COLO829 (cell line): ENCODE results near the gene FASN.

Source experiments
- DNase-seq: peaks from one replicate; pipeline ENCODE4 v3.0.0; 2012; ENCODE audit warnings: low spot score

The FASN gene

DNA sequence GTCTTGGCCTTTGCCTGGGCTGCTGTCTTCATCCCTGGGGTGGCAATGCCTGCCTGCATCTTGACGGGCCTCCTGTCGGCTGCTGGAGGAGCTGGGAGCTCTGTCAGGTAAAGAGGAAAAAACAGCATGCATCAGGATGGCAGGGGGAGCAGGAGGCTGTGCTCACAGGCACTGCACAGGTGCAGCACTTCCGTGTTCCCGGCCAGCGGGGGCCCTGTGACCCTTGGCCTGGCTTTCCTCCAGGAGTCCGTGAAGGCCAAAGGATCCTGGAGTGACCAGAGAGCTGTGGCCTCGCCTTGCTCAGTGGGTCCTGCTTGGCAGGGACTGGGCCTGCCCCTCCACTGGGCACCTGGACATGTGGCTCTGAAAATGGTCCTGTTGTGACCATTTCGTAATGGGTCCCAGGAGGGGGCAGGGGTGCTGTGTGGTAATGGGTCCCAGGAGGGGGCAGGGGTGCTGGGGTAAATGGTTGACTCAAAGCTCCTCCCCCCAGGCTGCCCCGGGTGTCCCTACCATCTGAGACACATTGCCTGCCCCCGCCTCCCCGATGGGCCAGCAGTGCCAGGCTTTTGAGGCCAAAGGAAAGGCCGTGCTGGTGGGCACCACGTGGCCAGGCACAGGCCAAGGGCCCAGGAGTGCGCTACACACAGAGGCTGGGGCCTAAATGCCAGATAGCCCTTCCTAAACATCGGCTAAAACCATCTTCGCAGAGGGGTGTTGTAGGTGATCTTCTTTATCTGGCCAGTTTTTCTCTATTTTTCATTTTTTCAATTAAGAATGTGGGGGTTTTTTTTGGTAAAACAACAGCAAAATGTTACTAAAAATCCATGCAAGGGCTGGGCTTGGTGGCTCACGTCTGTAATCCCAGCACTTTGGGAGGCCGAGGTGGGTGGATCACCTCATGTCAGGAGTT lies 4.0 kb upstream of the FASN start:
- no peak for DNase-seq

DNA sequence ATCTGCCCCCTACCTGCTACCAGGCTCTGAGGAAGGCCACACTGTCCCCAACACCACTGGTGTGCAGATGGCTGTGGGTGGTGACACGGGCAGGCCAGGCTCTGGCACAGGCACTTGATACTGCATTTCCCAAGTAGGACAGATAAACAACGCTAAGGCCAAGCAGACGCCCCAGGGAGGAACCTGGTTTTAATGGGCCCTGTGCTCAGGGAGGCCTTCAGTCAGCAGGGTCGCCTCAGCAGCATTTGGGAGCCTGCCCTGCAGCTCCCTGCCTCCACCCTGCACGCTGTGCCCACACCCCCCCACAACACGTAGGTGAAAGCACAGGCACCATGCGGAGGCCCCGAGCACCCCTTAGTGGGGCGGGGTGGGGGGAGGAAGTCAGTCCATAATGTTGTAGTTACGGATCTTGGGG lies 3.3 kb upstream of the FASN start:
- no peak for DNase-seq

- no peak for DNase-seq
Measured at GRCh38 chr17:82100502-82101298, 2.7 kb upstream of the FASN start.

DNA sequence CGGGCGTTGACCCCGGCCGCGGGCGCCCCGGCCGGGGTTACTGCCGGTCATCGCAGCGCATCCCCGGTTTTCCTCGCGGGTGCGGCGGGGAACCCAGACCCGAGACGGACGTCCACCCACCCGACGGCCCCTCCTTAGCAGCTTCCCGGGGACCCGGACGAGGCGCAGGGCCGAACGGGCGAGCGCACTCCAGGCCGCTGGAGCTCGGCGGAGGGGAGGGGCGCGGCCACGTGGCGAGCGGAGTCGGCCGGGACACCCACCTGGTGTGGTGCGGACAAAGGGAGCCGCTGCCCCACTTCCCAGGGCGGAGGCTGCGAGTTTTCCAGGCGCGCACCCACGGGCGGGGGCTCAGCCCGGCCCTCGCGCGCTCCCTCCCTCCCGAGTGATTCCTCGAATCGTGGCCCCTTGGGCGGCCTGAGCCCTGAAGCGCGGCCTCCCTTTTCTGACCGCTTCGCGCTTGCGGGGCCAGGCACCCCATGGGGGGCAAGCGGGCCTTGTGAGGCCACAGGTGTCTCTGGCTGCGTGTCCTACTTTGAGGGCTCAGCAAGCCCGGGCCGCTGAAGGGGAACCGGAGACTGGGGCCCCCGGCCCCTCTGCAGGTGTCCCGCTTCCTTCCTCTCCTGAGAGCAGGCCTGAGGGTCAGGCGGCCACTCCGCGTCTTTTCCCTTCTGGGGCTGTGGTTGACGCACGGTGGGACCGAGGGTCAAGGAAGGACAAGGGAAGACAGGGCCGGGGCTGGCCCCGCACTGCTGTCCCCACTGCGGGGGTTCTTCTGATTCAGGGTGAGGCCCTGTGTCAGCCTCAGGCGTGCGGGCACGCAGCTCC lies 1.1 kb upstream of the FASN start:
- no peak for DNase-seq

DNA sequence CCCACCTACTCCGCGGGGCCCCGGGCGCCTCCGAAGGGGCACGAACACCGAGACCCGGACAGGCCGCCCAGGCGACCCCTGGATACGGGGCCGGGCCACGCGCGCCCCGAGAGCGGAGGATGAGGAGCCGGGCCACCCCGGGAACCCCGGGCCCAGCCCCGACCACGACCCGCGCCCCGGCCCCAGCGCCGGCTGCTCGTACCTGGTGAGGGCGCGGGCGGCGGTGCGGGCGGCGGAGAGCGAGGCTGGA lies 192 bp downstream of the FASN start:
- DNase-seq, result no peak

DNA sequence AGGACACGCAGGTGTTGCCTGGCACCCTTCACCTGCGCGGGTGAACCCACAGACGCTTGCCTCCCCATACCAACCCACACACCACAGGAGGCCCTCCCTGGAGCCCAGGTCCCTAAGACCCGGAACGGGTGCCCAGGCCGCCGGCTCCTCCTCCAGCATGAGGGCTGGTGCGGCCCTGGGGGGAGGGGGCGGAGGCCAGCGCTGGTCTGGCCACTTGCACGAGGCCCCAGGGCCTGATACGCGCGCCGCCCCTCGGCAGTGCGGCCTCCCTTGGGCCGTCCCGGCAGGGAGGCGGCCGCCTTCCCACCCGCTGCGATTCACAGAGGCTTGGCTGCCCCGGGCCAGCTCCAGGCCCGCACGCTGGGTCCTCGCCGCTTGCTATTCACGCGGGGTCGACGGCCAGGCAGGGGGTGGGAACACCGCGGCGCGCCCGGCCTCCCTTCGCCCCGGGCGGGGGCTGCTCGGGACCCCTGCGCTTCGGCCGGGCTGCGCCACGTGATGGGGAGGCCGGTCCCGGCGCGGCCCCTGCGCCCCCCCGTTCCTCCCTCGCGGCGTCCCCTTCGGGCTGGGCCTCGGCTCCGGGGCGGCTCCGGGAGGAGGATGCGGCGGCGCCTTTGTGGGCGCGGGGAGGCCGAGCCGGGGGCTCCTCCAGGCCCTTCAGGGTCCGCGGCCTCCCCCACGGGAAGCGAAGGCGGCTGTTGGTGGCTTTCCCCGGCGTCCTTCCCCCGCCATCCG lies 685 bp downstream of the FASN start:
- DNase-seq, result no peak

- DNase-seq, result no peak
Measured at GRCh38 chr17:82096709-82097183, 1.3 kb downstream of the FASN start.

- no peak for DNase-seq
Measured at GRCh38 chr17:82095777-82096708, 2.0 kb downstream of the FASN start.

DNA sequence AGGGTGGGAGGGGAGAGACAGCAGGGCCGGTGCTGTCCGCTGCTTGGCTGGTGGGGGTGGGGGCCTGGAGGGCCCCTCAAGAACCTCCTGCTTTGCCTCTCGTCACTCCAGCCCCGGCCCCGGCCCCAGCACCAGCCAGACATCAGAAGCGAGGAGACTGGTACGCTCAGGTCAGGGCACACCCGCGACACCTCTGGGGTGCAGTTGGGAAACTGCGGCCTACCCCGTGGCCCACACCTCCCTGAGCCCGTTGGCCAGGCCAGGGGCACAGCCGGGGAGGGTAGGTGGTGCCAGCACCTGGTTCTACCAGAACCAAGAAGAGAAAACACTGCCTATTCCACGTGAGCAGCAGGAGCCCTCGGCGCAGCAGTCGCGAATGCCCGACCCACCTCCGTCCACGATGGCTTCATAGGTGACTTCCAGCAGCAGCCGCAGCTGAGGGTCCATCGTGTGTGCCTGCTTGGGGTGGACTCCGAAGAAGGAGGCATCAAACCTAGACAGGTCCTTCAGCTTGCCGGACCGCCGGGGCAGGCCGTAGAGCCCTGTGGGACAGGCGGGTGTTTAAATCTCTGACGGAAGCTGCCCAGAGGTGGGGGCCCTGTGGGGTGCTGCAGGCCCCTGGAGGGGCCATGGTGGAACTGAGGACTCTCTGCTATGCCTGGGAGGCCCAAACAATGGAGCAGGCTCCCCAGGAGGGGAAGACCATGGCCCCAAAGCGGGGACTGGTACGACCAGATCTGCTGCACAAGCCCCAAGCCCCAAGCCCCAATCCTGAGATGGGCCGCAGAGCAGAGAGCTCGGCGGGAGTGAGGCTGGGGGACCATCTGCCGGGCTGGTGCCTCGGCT lies 2.9 kb downstream of the FASN start:
- no peak for DNase-seq

- no peak for DNase-seq
Measured at GRCh38 chr17:82092995-82093751, 4.9 kb downstream of the FASN start.

DNA sequence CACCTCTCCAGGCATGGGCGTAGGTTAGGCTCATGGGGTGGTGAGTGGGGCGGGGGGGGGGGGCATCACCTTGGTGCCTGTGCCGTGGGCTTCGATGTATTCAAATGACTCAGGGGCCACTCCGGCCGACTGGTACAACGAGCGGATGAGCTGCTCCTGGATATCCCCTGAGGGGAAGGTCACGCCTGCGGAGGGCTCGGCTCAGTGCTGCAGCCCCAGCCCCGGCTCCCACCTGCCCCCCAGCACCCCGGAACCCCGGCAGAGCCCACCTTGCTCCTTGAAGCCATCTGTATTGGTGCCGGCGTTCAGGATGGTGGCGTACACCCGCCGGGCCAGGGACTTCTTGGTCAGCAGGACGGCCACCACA lies 5.4 kb downstream of the FASN start:
- DNase-seq, result no peak

- no peak for DNase-seq
Measured at GRCh38 chr17:82092094-82092586, 5.9 kb downstream of the FASN start.

DNA sequence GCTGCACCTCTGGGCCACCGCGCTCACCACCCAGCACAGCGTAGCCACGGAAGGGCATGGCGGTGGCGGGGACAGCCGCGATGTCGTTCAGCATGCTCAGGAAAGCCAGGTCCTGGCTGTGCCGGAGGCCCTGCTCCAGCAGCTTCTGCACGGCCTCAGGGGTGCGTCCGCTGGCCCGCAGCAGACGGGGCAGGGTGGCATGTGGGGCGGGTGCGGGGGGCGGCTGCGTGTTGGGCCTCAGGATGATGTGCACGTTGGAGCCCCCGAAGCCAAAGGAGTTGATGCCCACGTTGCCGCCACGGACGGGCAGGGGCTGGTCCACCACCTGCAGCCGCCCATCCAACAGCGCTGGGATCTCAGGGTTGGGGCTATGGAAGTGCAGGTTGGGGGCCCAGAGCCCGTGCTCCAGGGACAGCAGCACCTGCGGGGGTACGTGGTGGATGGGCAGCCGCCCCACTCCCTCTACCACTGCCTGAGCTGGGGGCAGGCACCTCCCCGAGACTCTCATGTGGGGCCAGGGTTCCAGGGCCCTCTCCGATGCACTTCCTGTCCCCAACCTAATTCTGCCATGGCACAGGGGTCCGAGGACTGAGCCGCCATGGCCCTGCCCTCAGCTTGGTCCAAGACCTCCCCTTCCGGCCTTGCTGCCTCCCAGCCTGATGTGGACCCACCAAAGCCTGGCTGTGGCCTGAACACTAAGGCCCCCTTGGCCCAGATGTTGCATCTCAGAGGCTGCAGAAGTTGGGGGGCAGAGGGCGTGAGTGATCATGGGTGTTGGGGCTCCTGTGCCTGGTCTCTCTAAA lies 6.6 kb downstream of the FASN start:
- DNase-seq, result no peak

GRCh38 chr17:82090549-82091263 lies 7.3 kb downstream of the FASN start:
- DNase-seq, result no peak

- no peak for DNase-seq
Measured at GRCh38 chr17:82089723-82090548, 8.1 kb downstream of the FASN start.
